Adrenal gland (tissue), 5 donors: Measurements from ENCODE around the gene FAM237B.

Source experiments
- POLR2A ChIP-seq, 2 donors: fragments of 450-650 bp; IDR thresholded peaks; one replicate each; pipeline ENCODE4 v1.6.1; 2017; ENCODE audit warnings: antibody characterized with exemption in 2 of 2, mild to moderate bottlenecking in 2 of 2, moderate library complexity in 1 of 2
- TF ChIP-seq, protein P1 (sequence below), 6 experiments: fragments of 450-650 bp in 4 of 6; fragments of 200-600 bp in 2 of 6; sonication (generic) in 1 of 6; IDR thresholded peaks; 1 replicate in 5 of 6; 2 replicates in 1 of 6; pipeline versions ENCODE4 v1.5.1 to v1.8.0; 2016 to 2021; ENCODE audit warnings: antibody characterized with exemption in 6 of 6, mild to moderate bottlenecking in 2 of 6, moderate library complexity in 1 of 6
- donor health status: DM: no; HTN: no; CAD: no.

DNA sequence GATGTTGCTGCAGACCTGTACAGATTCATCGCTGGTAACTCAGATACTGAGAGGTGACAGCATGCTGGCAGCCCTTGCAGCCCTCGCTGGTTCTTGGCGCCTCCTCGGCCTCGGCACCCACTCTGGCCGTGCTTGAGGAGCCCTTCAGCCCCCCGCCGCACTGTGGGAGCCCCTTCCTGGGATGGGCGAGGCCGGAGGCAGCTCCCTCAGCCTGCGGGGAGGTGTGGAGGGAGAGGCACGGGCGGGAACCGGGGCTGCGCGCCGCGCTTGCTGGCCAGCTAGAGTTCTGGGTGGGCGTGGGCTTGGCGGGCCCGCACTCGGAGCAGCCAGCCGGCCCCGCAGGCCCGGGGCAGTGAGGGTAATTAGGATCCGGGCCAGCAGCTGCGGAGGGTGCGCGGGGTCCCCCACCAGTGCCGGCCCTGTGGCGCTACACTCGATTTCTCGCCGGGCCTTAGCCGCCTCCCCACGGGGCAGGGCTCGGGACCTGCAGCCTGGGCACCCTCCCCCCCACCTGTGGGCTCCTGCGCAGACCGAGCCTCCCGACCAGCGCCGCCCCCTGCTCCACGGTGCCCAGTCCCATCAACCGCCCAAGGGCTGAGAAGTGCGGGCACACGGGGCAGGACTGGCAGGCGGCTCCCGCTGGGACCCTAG is 13.2 kb upstream of the FAM237B start:
- TF ChIP-seq POLR2A (IDR thresholded peaks at IDR 0.05), result no peak
- TF ChIP-seq, protein P1, sequence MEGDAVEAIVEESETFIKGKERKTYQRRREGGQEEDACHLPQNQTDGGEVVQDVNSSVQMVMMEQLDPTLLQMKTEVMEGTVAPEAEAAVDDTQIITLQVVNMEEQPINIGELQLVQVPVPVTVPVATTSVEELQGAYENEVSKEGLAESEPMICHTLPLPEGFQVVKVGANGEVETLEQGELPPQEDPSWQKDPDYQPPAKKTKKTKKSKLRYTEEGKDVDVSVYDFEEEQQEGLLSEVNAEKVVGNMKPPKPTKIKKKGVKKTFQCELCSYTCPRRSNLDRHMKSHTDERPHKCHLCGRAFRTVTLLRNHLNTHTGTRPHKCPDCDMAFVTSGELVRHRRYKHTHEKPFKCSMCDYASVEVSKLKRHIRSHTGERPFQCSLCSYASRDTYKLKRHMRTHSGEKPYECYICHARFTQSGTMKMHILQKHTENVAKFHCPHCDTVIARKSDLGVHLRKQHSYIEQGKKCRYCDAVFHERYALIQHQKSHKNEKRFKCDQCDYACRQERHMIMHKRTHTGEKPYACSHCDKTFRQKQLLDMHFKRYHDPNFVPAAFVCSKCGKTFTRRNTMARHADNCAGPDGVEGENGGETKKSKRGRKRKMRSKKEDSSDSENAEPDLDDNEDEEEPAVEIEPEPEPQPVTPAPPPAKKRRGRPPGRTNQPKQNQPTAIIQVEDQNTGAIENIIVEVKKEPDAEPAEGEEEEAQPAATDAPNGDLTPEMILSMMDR (IDR thresholded peaks at IDR 0.05), result no peak
